HG03196 (cell line): ENCODE measurements around the gene LHPP.

Source experiments
- ATAC-seq: cut with Tn5 transposase; IDR thresholded peaks from one replicate; pipeline ENCODE4 v1.9.1; 2021; ENCODE audit not compliant: unreplicated experiment

The LHPP gene

GRCh38 chr10:124447751-124448466 lies 13.7 kb upstream of the LHPP start:
- no peak for ATAC-seq

- ATAC-seq: no peak
Observed at GRCh38 chr10:124448696-124449169, 12.9 kb upstream of the LHPP start.

- no peak for ATAC-seq
Observed at GRCh38 chr10:124449170-124450011, 12.2 kb upstream of the LHPP start.

- no peak for ATAC-seq
Observed at GRCh38 chr10:124450012-124450782, 11.4 kb upstream of the LHPP start, which contains the start of gene NKX1-2. NKX1-2 (minus strand) TSS chr10:124450035; CDS start chr10:124449943, 92 bp downstream.

GRCh38 chr10:124450783-124451057 lies 10.9 kb upstream of the LHPP start:
- ATAC-seq: no peak

GRCh38 chr10:124451276-124451675 lies 10.3 kb upstream of the LHPP start:
- no peak for ATAC-seq

GRCh38 chr10:124453960-124454610 lies 7.5 kb upstream of the LHPP start:
- no peak for ATAC-seq

- no peak for ATAC-seq
Observed at GRCh38 chr10:124455441-124455840, 6.2 kb upstream of the LHPP start.

GRCh38 chr10:124458473-124458872 lies 3.1 kb upstream of the LHPP start:
- no peak for ATAC-seq

GRCh38 chr10:124458889-124459288 lies 2.7 kb upstream of the LHPP start:
- ATAC-seq: no peak

- ATAC-seq: no peak
Observed at GRCh38 chr10:124459395-124459794, 2.2 kb upstream of the LHPP start.

- ATAC-seq: no peak
Observed at GRCh38 chr10:124460144-124460543, 1.5 kb upstream of the LHPP start.

- ATAC-seq: no peak
Observed at GRCh38 chr10:124462348-124462695, 699 bp downstream of the LHPP start.

- ATAC-seq: no peak
Observed at GRCh38 chr10:124464028-124464965, 2.7 kb downstream of the LHPP start.

- no peak for ATAC-seq
Observed at GRCh38 chr10:124465003-124465776, 3.6 kb downstream of the LHPP start.

GRCh38 chr10:124465777-124466488 lies 4.3 kb downstream of the LHPP start:
- ATAC-seq: no peak

GRCh38 chr10:124467165-124467564 lies 5.5 kb downstream of the LHPP start:
- ATAC-seq: no peak

GRCh38 chr10:124468624-124469023 lies 7.0 kb downstream of the LHPP start:
- no peak for ATAC-seq
